Activated CD4-positive, alpha-beta T cell treated with anti-CD3 and anti-CD28 coated beads, Interleukin-10, Interleukin-2, amounts not matched to agents 100 ng/mL and 50 ng/mL, durations not matched to agents 16 hours and 8 hours (primary cell): ENCODE data around the gene CDKAL1.
"Not testable (repeated sequence)": the region's sequence is repeated elsewhere in the genome, so short reads cannot be mapped to it uniquely, and the experiment has no call there.

Experiments
- DNase-seq: peaks from one replicate; pipeline ENCODE4 v3.0.0-alpha.2; 2020

The CDKAL1 gene

GRCh38 chr6:20534295-20535262 is at the start of gene CDKAL1:
Gene CDKAL1 (plus strand): TSS chr6:20534457. CDS start chr6:20546351, 11,894 bp downstream.
- DNase-seq = peak; percentile 95

- no peak for DNase-seq
Observed at GRCh38 chr6:20486641-20487040, 47.6 kb upstream of the CDKAL1 start.

- DNase-seq = no peak
Observed at GRCh38 chr6:20487669-20488375, 46.4 kb upstream of the CDKAL1 start.

- DNase-seq = no peak
Observed at GRCh38 chr6:20490591-20490990, 43.7 kb upstream of the CDKAL1 start.

GRCh38 chr6:20492099-20492498 is 42.2 kb upstream of the CDKAL1 start:
- no peak for DNase-seq

- no peak for DNase-seq
Observed at GRCh38 chr6:20497216-20498040, 36.8 kb upstream of the CDKAL1 start.

- no peak for DNase-seq
Observed at GRCh38 chr6:20498041-20498385, 36.2 kb upstream of the CDKAL1 start.

GRCh38 chr6:20509212-20509611 is 25.0 kb upstream of the CDKAL1 start:
- DNase-seq = no peak

GRCh38 chr6:20511852-20512251 is 22.4 kb upstream of the CDKAL1 start:
- DNase-seq = no peak

- DNase-seq = not testable (repeated sequence)
Observed at GRCh38 chr6:20525208-20525607, 9.0 kb upstream of the CDKAL1 start.

- peak; percentile 62 for DNase-seq
Observed at GRCh38 chr6:20529086-20529448, 5.2 kb upstream of the CDKAL1 start.

- no peak for DNase-seq
Observed at GRCh38 chr6:20532881-20533280, 1.4 kb upstream of the CDKAL1 start.

- DNase-seq = no peak
Observed at GRCh38 chr6:20533746-20534294, 437 bp upstream of the CDKAL1 start.

GRCh38 chr6:20538131-20538662 is 3.9 kb downstream of the CDKAL1 start:
- DNase-seq = no peak

GRCh38 chr6:20538907-20539306 is 4.7 kb downstream of the CDKAL1 start:
- no peak for DNase-seq

- no peak for DNase-seq
Observed at GRCh38 chr6:20539387-20539786, 5.1 kb downstream of the CDKAL1 start.

- DNase-seq = no peak
Observed at GRCh38 chr6:20540683-20541082, 6.4 kb downstream of the CDKAL1 start.

GRCh38 chr6:20541382-20541781 is 7.1 kb downstream of the CDKAL1 start:
- no peak for DNase-seq

- peak; percentile 82 for DNase-seq
Observed at GRCh38 chr6:20542927-20543602, 8.8 kb downstream of the CDKAL1 start.

- DNase-seq = no peak
Observed at GRCh38 chr6:20548264-20548663, 14.0 kb downstream of the CDKAL1 start.

GRCh38 chr6:20549398-20549797 is 15.1 kb downstream of the CDKAL1 start:
- not testable (repeated sequence) for DNase-seq

- no peak for DNase-seq
Observed at GRCh38 chr6:20554326-20554725, 20.1 kb downstream of the CDKAL1 start.
